Activated CD4-positive, alpha-beta T cell treated with anti-CD3 and anti-CD28 coated beads, Interleukin-2, amount 10 ng/mL, durations not matched to agents 24 days and 14 days (primary cell): ENCODE measurements around the gene MAPT. TPM values are rescaled to one million over a fixed set of nuclear protein-coding genes. Genes with fewer than 3 reads are reported as not detected.

Experiments used
- DNase-seq: peaks from one replicate; pipeline ENCODE4 v3.0.0; 2022
- H3K27ac Mint-ChIP-seq: one replicate; pipeline ENCODE4 v1.8.0; 2022; ENCODE audit warnings: mild to moderate bottlenecking, mixed read lengths
- H3K27me3 Mint-ChIP-seq: one replicate; pipeline ENCODE4 v1.8.0; 2022; ENCODE audit warnings: mixed read lengths
- H3K36me3 Mint-ChIP-seq: one replicate; pipeline ENCODE4 v1.8.0; 2022; ENCODE audit warnings: low read depth, mild to moderate bottlenecking, mixed read lengths
- H3K4me1 Mint-ChIP-seq: one replicate; pipeline ENCODE4 v1.8.0; 2021; ENCODE audit warnings: mixed read lengths
- H3K4me3 Mint-ChIP-seq: one replicate; pipeline ENCODE4 v1.8.0; 2022; ENCODE audit warnings: mild to moderate bottlenecking, moderate library complexity, mixed read lengths
- H3K9me3 Mint-ChIP-seq: one replicate; pipeline ENCODE4 v1.8.0; 2021; ENCODE audit warnings: mixed read lengths
- intact Hi-C: fragments of 100-400 bp; cut with micrococcal nuclease; formaldehyde crosslinking; loops from one replicate; pipeline ENCODE4 v1.15.1; 2023
- total RNA-seq: library from RNA; stranded (reverse); gene quantifications from 2 replicates; pipeline ENCODE4 v1.2.3, GENCODE V29; 2022

Gene MAPT
- total RNA-seq, 1 donor from 2014 or later: 0.37 TPM

- H3K4me1 Mint-ChIP-seq: no peaks in the 10 kb centered on the region
- H3K27me3 Mint-ChIP-seq: peaks cover 9% of the 10 kb centered on the region
- intact Hi-C loops: no loop called here
- H3K27ac Mint-ChIP-seq: no peak overlapping the region
- no peaks in the 10 kb centered on the region for H3K36me3 Mint-ChIP-seq
- no peak overlapping the region for H3K4me3 Mint-ChIP-seq
- DNase-seq: no peak
- no peaks in the 10 kb centered on the region for H3K9me3 Mint-ChIP-seq
These were observed 68.0 kb downstream of the MAPT start for GRCh38 chr17:45962221-45962972.

DNA sequence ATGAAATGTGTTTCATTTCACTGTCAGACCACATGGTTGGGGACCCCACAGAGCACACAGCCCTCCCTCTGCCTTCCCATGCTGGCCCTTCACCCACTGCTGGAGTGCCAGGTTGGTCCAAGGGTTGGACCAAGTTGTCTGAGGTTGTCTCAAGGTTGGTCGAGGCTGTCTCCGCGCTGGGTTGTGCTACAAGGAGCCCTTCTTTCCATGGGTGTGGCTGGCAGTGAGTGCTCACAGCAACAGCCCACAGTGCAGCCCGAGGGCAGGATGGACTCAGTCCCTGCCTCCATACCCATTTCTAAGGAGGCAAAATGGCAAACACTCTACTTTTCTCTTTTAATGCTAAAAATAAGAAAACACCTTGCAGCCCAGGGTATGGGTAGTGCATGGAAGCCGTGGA is 68.9 kb downstream of the MAPT start:
- intact Hi-C loops: no loop called here
- H3K4me1 Mint-ChIP-seq: no peaks in the 10 kb centered on the region

GRCh38 chr17:45963889-45964288 is 69.5 kb downstream of the MAPT start:
- intact Hi-C loops: no loop called here
- H3K27me3 Mint-ChIP-seq: peaks cover 12% of the 10 kb centered on the region

More for the DNA sequence above, 68.9 kb downstream of the MAPT start:
- H3K36me3 Mint-ChIP-seq: no peaks in the 10 kb centered on the region
- no peak for DNase-seq
- no peak overlapping the region for H3K27ac Mint-ChIP-seq
- H3K4me3 Mint-ChIP-seq: no peak overlapping the region
- H3K27me3 Mint-ChIP-seq: peaks cover 12% of the 10 kb centered on the region
- H3K9me3 Mint-ChIP-seq: no peaks in the 10 kb centered on the region

DNA sequence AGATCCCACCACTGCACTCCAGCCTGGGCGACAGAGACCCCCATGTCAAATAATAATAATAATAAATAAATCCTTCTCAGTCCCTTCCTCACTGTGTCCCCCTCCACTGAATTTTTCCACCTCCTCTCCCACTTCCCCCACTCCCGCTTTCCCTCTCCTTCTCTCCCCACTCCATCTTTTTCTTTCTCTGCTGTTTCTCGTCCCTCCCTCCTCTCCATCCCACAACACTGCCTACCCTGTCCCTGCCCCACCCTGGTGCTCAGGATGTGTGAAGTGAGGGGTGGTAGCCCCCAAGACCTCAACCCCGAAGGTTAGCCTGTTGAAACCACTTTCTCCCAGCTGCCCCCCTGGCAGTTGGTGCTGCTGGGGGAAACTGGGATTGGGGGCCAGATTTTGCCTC is 70.3 kb downstream of the MAPT start:
- intact Hi-C loops: no loop called here

More at GRCh38 chr17:45963889-45964288, 69.5 kb downstream of the MAPT start:
- Mint-ChIP-seq H3K27ac (no peak overlapping the region), H3K9me3 (no peaks in the 10 kb centered on the region), H3K4me3 (no peak overlapping the region), H3K36me3 (no peaks in the 10 kb centered on the region), H3K4me1 (no peaks in the 10 kb centered on the region)
- DNase-seq: no peak

GRCh38 chr17:45965812-45966211 is 71.5 kb downstream of the MAPT start:
- Mint-ChIP-seq H3K4me1 (no peaks in the 10 kb centered on the region), H3K27me3 (peaks cover 15% of the 10 kb centered on the region), H3K9me3 (peaks cover 5% of the 10 kb centered on the region), H3K27ac (no peak overlapping the region), H3K4me3 (no peak overlapping the region), H3K36me3 (no peaks in the 10 kb centered on the region)
- intact Hi-C loops: no loop called here
- DNase-seq: no peak

More for the DNA sequence above, 70.3 kb downstream of the MAPT start:
- Mint-ChIP-seq H3K36me3 (no peaks in the 10 kb centered on the region), H3K27ac (no peak overlapping the region), H3K4me3 (no peak overlapping the region), H3K4me1 (no peaks in the 10 kb centered on the region), H3K27me3 (peaks cover 12% of the 10 kb centered on the region), H3K9me3 (peaks cover 2% of the 10 kb centered on the region)
- DNase-seq: no peak

GRCh38 chr17:45966606-45967280 is 72.4 kb downstream of the MAPT start:
- peaks cover 15% of the 10 kb centered on the region for H3K27me3 Mint-ChIP-seq
- no peaks in the 10 kb centered on the region for H3K4me1 Mint-ChIP-seq
- intact Hi-C loops: no loop called here
- H3K36me3 Mint-ChIP-seq: no peaks in the 10 kb centered on the region
- no peak overlapping the region for H3K4me3 Mint-ChIP-seq
- H3K9me3 Mint-ChIP-seq: peaks cover 5% of the 10 kb centered on the region
- no peak for DNase-seq
- H3K27ac Mint-ChIP-seq: no peak overlapping the region

- no peaks in the 10 kb centered on the region for H3K4me1 Mint-ChIP-seq
- intact Hi-C loops: no loop called here
- H3K9me3 Mint-ChIP-seq: peaks cover 5% of the 10 kb centered on the region
- H3K36me3 Mint-ChIP-seq: no peaks in the 10 kb centered on the region
- no peak overlapping the region for H3K27ac Mint-ChIP-seq
- H3K27me3 Mint-ChIP-seq: peaks cover 15% of the 10 kb centered on the region
- no peak overlapping the region for H3K4me3 Mint-ChIP-seq
- no peak for DNase-seq
These were observed 73.0 kb downstream of the MAPT start for GRCh38 chr17:45967378-45967777.

DNA sequence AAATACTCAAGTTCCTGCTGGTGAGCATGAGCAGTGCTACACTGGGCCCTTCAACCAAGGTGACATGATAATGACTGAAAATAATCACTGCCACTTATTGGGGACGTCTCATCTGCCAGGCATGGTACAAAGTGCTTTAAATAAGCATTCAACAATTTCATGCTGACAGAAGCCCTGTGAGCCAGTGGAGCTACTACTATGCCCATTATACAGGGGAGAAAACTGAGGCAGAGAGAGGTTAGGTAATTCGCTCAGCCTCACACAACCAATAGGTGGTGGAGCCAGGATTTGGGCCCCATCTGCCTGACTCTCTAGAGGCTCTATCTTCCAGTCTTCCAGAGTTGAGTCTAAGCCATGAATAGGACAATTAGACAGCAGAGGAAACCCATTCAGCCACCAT is 74.4 kb downstream of the MAPT start:
- Mint-ChIP-seq H3K9me3 (peaks cover 5% of the 10 kb centered on the region), H3K36me3 (no peaks in the 10 kb centered on the region), H3K27me3 (peaks cover 15% of the 10 kb centered on the region), H3K4me3 (no peak overlapping the region), H3K27ac (no peak overlapping the region), H3K4me1 (no peaks in the 10 kb centered on the region)
- intact Hi-C loops: no loop called here
- DNase-seq: no peak

DNA sequence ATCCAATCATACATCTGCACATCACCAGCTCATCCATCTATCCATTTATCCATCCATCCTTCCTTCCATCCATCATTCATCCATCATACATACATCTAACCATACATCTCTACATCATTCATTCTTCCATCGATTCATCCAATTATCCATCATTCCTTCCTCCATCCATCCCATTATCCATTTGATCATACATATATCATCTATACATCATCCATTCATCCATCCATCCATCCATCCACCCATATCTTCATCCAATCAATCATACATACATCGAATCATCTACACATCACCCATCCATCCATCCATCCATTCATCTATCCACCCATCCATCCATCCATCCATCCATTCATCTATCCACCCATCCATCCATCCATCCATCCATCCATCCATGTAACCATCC is 75.4 kb downstream of the MAPT start:
- Mint-ChIP-seq H3K27me3 (peaks cover 15% of the 10 kb centered on the region), H3K27ac (no peak overlapping the region), H3K9me3 (peaks cover 5% of the 10 kb centered on the region), H3K4me1 (no peaks in the 10 kb centered on the region), H3K4me3 (no peak overlapping the region), H3K36me3 (no peaks in the 10 kb centered on the region)
- DNase-seq: no peak
- intact Hi-C loops: no loop called here

- peaks cover 15% of the 10 kb centered on the region for H3K27me3 Mint-ChIP-seq
- no peak for DNase-seq
- no peaks in the 10 kb centered on the region for H3K4me1 Mint-ChIP-seq
- intact Hi-C loops: no loop called here
- H3K36me3 Mint-ChIP-seq: no peaks in the 10 kb centered on the region
- H3K9me3 Mint-ChIP-seq: peaks cover 5% of the 10 kb centered on the region
- H3K4me3 Mint-ChIP-seq: no peak overlapping the region
- H3K27ac Mint-ChIP-seq: no peak overlapping the region
These were observed 76.3 kb downstream of the MAPT start for GRCh38 chr17:45970659-45971058.

DNA sequence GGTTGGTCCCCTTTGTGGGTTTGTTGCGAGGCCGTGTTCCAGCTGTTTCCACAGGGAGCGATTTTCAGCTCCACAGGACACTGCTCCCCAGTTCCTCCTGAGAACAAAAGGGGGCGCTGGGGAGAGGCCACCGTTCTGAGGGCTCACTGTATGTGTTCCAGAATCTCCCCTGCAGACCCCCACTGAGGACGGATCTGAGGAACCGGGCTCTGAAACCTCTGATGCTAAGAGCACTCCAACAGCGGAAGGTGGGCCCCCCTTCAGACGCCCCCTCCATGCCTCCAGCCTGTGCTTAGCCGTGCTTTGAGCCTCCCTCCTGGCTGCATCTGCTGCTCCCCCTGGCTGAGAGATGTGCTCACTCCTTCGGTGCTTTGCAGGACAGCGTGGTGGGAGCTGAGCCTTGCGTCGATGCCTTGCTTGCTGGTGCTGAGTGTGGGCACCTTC is 77.4 kb downstream of the MAPT start:
- H3K27me3 Mint-ChIP-seq: peaks cover 15% of the 10 kb centered on the region
- intact Hi-C loops: no loop called here
- H3K36me3 Mint-ChIP-seq: no peaks in the 10 kb centered on the region

GRCh38 chr17:45972531-45972930 is 78.2 kb downstream of the MAPT start:
- Mint-ChIP-seq H3K4me3 (no peak overlapping the region), H3K4me1 (no peaks in the 10 kb centered on the region), H3K27ac (no peak overlapping the region), H3K27me3 (peaks cover 10% of the 10 kb centered on the region), H3K9me3 (peaks cover 5% of the 10 kb centered on the region), H3K36me3 (no peaks in the 10 kb centered on the region)
- intact Hi-C loops: no loop called here
- DNase-seq: no peak

More for the DNA sequence above, 77.4 kb downstream of the MAPT start:
- no peak for DNase-seq
- H3K9me3 Mint-ChIP-seq: peaks cover 5% of the 10 kb centered on the region
- H3K27ac Mint-ChIP-seq: no peak overlapping the region
- no peak overlapping the region for H3K4me3 Mint-ChIP-seq
- H3K4me1 Mint-ChIP-seq: no peaks in the 10 kb centered on the region

DNA sequence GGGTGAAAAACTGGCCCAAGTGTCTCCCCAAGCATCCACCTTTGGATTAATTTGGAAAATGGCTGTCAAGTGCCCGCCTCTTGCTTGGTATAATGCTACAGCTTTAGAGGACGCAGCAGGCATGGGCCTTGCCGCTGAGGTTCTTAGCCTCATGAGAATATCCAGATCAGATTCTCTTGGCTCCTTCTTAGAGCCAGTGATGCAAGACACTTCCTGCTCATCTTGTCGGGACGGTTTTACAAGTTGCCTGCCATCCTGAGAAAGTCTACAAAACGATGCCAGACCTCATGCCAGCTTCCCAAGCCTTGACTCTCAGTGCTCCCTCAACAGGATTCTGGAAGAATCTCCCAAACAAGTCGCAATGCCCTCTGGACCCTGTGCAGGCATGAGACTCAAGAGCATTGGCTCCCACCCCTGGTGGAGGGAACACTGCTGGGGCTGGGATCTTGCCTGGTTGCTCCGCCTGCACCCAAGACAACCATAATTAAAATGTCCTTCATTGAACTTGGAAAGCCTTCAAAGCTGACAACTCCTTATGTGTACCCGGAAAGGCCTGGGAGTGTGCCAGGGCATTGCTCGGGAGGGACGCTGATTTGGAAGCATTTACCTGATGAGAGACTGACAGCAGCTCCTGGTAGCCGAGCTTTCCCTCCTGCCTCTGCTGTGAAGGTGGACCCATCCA is 78.9 kb downstream of the MAPT start:
- Mint-ChIP-seq H3K9me3 (peaks cover 5% of the 10 kb centered on the region), H3K27ac (no peak overlapping the region), H3K27me3 (peaks cover 5% of the 10 kb centered on the region), H3K4me1 (no peaks in the 10 kb centered on the region), H3K4me3 (no peak overlapping the region), H3K36me3 (no peaks in the 10 kb centered on the region)
- DNase-seq: no peak
- intact Hi-C loops: no loop called here
